Nephron (organoid): ENCODE data around the gene STK4.
A peak's percentile ranks its signal among the peaks of the same experiment; 100 is the strongest.

Experiments used
- H3K27ac Mint-ChIP-seq, 3 experiments: 2 replicates each; pipeline ENCODE4 v1.8.0; 2020; ENCODE audit warnings: mixed read lengths in 3 of 3, mild to moderate bottlenecking in 2 of 3, moderate library complexity in 1 of 3
- H3K27me3 Mint-ChIP-seq: 2 replicates; pipeline ENCODE4 v1.8.0; 2021; ENCODE audit warnings: low read depth, mild to moderate bottlenecking, moderate library complexity, mixed read lengths
- H3K36me3 Mint-ChIP-seq: 2 replicates; pipeline ENCODE4 v1.8.0; 2020; ENCODE audit warnings: low read depth, mixed read lengths
- H3K4me1 Mint-ChIP-seq: 2 replicates; pipeline ENCODE4 v1.8.0; 2020; ENCODE audit warnings: mixed read lengths
- H3K4me3 Mint-ChIP-seq, 3 experiments: 2 replicates each; pipeline ENCODE4 v1.8.0; 2020; ENCODE audit warnings: mild to moderate bottlenecking in 3 of 3, mixed read lengths in 3 of 3, moderate library complexity in 2 of 3
- H3K9me3 Mint-ChIP-seq: 2 replicates; pipeline ENCODE4 v1.8.0; 2020; ENCODE audit warnings: mixed read lengths
- TF ChIP-seq, protein P1 (sequence below), 3 experiments: fragments of 200-600 bp; sonication (generic); IDR thresholded peaks; one replicate each; pipeline ENCODE4 v1.5.0; 2021; ENCODE audit warnings: antibody characterized with exemption in 3 of 3; ENCODE audit not compliant: unreplicated experiment in 3 of 3

Gene STK4

DNA sequence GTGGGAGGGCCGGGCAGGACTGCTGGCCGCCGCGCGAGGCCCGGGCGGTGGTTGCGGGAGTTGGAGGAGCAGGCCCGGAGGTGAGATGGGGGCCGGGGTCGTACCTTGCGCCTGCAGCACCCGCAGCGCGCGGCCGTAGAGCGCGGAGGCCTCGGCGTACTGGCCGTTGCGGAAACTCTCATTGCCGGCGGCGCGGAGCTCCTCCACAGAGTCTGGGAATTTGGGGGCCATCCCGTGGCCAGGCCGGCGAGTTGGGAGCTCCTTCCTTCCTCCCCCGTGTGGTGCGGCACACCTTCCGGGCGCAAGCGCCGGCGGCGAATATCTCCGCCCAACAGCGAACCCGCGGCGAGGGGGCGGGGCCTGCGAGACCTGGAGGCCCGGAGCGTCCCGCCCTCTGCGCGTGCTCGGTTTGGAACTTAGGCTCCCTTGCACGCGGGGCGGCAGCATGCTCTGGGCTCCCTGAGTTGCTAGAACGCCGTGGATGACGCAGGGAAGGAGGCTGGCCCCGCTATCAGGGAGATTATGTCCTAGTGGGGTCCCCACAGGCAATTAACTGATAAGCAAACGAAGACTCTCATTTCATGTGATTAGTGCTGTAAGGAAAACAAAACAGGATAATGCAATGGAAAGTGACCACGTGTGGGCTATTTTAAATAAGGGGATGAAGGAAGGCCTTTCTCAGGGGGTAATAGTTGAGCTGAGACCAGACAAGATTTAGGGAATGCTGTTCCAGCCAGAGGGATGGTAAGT is 6.0 kb upstream of the STK4 start, which contains the start of gene TOMM34:
TSS of gene TOMM34 (minus strand) at position 295 of the 750 bp plus-strand sequence. CDS start at position 231, 64 bp downstream.
- TF ChIP-seq, protein P1, sequence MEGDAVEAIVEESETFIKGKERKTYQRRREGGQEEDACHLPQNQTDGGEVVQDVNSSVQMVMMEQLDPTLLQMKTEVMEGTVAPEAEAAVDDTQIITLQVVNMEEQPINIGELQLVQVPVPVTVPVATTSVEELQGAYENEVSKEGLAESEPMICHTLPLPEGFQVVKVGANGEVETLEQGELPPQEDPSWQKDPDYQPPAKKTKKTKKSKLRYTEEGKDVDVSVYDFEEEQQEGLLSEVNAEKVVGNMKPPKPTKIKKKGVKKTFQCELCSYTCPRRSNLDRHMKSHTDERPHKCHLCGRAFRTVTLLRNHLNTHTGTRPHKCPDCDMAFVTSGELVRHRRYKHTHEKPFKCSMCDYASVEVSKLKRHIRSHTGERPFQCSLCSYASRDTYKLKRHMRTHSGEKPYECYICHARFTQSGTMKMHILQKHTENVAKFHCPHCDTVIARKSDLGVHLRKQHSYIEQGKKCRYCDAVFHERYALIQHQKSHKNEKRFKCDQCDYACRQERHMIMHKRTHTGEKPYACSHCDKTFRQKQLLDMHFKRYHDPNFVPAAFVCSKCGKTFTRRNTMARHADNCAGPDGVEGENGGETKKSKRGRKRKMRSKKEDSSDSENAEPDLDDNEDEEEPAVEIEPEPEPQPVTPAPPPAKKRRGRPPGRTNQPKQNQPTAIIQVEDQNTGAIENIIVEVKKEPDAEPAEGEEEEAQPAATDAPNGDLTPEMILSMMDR (IDR thresholded peaks at IDR 0.05; ENCODE audit: unreplicated experiment in 3 of 3), result no peak
- H3K4me3 Mint-ChIP-seq, result peak within 1 kb of the TSS; percentile 91 to 97 (median 92)
- no peaks in the 10 kb centered on the region for H3K27me3 Mint-ChIP-seq

DNA sequence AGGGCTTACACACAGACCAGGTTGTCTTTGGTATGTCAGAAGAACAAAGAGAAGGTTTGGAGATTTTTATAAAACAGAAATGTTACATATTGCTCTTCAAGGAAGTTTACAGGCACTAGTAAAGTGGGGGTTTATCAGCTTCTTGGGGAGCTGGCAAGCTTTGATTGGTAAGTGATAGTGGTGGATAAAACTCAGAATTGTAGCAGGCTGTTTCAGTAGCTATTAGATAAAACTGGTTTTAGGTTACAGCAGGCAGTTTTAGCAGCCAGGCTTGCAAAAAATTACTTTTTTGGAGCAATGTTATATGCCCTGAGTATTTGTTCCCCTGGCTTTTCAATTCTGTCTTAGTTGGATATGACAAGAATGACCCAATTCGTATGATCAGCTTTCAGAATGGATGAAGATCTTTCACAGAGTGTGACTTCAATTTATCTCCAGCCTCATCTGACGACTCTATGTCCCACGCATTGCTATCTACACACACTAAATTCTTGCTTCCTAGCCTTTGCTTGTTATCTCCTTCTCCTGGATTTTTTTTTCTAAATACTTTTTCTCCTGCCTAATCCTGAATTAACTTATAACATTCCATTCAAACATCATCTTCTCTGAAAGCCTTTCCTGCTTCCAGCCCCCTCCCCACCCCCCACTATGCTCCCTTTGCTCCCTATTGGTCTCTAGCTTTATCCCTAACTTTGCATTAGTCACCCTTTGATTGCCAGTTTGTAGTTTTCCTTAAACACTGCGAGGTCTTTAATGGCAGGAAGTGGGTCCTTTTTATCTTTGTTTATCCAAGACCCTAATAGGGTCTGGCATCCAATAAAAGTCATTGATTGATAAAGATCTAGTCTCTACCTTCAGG is 5.1 kb upstream of the STK4 start:
- no peaks in the 10 kb centered on the region for H3K27me3 Mint-ChIP-seq
- H3K36me3 Mint-ChIP-seq, result peaks cover 13% of the 10 kb centered on the region
- TF ChIP-seq, protein P1 (IDR thresholded peaks at IDR 0.05; ENCODE audit: unreplicated experiment in 3 of 3), result no peak
- peak overlapping the region; percentile 28 to 92 (median 91) for H3K4me3 Mint-ChIP-seq
- no peak overlapping the region for H3K27ac Mint-ChIP-seq
- H3K4me1 Mint-ChIP-seq, result peaks cover 30% of the 10 kb centered on the region
- no peaks in the 10 kb centered on the region for H3K9me3 Mint-ChIP-seq

More for the DNA sequence above, 6.0 kb upstream of the STK4 start, which contains the start of gene TOMM34:
- H3K9me3 Mint-ChIP-seq, result no peaks in the 10 kb centered on the region
- H3K36me3 Mint-ChIP-seq, result peaks cover 19% of the 10 kb centered on the region
- peak within 1 kb of the TSS; percentile 45 to 91 (median 86) for H3K27ac Mint-ChIP-seq
- H3K4me1 Mint-ChIP-seq, result peaks cover 25% of the 10 kb centered on the region

DNA sequence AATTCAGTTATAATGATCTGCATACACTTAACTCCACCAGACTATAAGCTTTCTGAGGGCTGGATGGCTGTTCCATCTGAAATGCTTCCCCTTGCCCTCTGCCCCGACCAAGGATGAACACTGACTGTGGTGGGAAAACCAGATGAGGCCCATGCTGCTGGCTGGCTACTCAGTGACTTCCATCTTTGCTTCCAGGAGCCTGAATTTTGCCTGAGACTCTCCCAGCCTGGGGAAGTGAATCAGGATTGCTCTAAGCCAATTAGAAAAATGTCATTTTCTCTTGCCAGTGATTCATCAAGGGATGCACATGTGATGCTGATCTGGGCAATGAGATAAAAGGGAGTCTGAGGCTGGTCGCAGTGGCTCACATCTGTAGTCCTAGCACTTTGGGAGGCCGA is 4.4 kb upstream of the STK4 start:
- no peaks in the 10 kb centered on the region for H3K27me3 Mint-ChIP-seq
- peaks cover 35% of the 10 kb centered on the region for H3K4me1 Mint-ChIP-seq
- TF ChIP-seq, protein P1 (IDR thresholded peaks at IDR 0.05; ENCODE audit: unreplicated experiment in 3 of 3), result no peak
- H3K36me3 Mint-ChIP-seq, result peaks cover 9% of the 10 kb centered on the region
- no peak overlapping the region for H3K27ac Mint-ChIP-seq
- H3K9me3 Mint-ChIP-seq, result no peaks in the 10 kb centered on the region
- peak overlapping the region; percentile 18 to 91 (median 28) for H3K4me3 Mint-ChIP-seq

DNA sequence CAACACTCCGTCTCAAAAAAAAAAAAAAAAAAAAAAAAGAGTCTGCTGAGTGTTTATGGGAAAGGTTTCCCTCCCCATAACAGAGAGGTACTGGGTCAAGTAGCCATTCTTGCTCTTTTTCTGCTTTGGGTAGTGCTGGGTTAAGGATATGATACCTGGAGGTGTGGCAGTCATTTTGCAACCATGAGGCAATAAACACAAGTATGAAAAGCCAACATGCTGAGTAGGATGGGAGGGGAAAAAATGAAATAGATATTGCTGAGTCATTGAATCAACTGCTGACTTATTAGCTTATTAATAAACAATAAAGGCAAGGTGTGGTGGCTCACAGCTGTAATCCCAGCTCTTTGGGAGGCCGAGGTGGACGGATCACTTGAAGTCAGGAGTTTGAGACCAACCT is 3.8 kb upstream of the STK4 start:
- Mint-ChIP-seq H3K4me1 (peaks cover 41% of the 10 kb centered on the region), H3K4me3 (peak overlapping the region in 2 of 3 experiments; percentile 44 to 53), H3K27me3 (no peaks in the 10 kb centered on the region), H3K36me3 (peaks cover 8% of the 10 kb centered on the region), H3K9me3 (no peaks in the 10 kb centered on the region), H3K27ac (no peak overlapping the region)
- TF ChIP-seq, protein P1 (IDR thresholded peaks at IDR 0.05; ENCODE audit: unreplicated experiment in 3 of 3), result no peak

DNA sequence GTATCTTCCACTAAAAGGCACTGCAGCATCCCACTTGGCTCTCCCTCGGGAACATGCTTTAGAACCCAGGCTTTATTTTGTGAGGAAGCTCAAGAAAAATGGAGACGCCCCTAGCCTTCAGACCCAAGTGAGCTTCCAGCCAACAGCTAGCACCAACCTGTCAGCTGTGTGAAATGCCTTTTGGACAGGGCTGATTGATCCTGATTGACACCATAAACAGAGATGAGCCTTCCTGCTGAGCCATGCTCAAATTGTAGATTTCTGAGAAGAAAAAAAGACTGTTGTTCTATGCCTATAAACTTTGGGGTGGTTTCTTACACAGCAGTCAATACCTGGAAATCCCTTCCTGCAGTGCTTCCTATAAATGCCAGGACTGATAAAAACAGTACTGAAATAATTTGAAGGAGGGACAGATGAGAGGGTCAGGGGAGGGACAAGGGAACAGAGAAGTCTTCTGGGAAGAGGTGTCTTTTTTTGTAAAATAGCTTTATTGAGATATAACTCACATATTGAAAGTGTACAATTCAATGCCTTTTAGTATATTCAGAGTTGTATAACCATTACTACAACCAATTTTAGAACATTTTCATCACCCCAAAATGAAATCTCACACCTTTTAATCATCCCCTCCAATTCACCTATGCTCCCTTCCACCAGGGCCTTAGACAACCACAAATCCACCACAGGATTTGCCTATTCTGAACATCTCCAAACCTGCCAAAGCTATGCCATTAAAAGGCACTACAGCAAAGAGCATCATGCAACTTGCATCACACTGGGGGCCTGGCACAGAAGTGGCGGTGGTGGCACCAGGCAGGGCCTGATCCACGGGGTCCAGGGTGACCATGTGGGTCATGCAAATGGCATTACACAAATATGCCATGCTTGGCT is 2.7 kb upstream of the STK4 start:
- Mint-ChIP-seq H3K27me3 (no peaks in the 10 kb centered on the region), H3K36me3 (no peaks in the 10 kb centered on the region), H3K27ac (no peak overlapping the region), H3K9me3 (no peaks in the 10 kb centered on the region), H3K4me3 (peak overlapping the region; percentile 28 to 71 (median 66)), H3K4me1 (peaks cover 40% of the 10 kb centered on the region)
- TF ChIP-seq, protein P1 (IDR thresholded peaks at IDR 0.05; ENCODE audit: unreplicated experiment in 3 of 3), result no peak
